Fibroblast of lung (primary cell): Measurements from ENCODE around the gene METAP1D.
"Not testable (repeated sequence)": the region's sequence is repeated elsewhere in the genome, so short reads cannot be mapped to it uniquely, and the experiment has no call there.

Experiments
- EZH2 ChIP-seq: IDR thresholded peaks from 2 replicates; pipeline ENCODE4 v1.5.1; 2012; ENCODE audit warnings: low read length, control low read depth, mild to moderate bottlenecking; ENCODE audit errors: missing control alignments
- TF ChIP-seq, protein P1 (sequence below), 2 donors: IDR thresholded peaks in 1 of 2; conservative IDR thresholded peaks in 1 of 2; 1 replicate in 1 of 2; 2 replicates in 1 of 2; pipeline ENCODE4 v1.5.1; 2011 to 2012; ENCODE audit warnings: low read length in 2 of 2, control low read depth in 1 of 2, inconsistent platforms in 1 of 2, low read depth in 1 of 2, mild to moderate bottlenecking in 1 of 2

DNA sequence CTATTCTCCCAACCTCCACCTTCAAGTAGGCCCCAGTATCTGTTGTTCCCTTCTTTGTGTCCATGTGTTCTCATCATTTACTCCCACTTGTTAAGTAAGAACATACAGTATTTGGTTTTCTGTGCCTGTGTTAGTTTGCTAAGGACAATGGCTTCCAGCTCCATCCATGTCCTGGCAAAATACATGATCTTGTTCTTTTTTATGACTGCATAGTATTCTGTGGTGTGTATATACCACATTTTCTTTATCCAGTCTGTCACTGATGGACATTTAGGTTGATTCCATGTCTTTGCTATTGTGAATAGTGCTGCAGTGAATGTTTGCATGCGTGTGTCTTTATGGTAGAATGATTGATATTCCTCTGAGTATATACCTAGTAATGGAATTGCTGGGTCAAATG lies 15.8 kb upstream of the METAP1D start:
- TF ChIP-seq EZH2, result not testable (repeated sequence)
- TF ChIP-seq, protein P1, sequence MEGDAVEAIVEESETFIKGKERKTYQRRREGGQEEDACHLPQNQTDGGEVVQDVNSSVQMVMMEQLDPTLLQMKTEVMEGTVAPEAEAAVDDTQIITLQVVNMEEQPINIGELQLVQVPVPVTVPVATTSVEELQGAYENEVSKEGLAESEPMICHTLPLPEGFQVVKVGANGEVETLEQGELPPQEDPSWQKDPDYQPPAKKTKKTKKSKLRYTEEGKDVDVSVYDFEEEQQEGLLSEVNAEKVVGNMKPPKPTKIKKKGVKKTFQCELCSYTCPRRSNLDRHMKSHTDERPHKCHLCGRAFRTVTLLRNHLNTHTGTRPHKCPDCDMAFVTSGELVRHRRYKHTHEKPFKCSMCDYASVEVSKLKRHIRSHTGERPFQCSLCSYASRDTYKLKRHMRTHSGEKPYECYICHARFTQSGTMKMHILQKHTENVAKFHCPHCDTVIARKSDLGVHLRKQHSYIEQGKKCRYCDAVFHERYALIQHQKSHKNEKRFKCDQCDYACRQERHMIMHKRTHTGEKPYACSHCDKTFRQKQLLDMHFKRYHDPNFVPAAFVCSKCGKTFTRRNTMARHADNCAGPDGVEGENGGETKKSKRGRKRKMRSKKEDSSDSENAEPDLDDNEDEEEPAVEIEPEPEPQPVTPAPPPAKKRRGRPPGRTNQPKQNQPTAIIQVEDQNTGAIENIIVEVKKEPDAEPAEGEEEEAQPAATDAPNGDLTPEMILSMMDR (conservative IDR thresholded peaks at IDR 0.05 in 1 of 2, IDR thresholded peaks at IDR 0.05 in 1 of 2; ENCODE audit: low read depth in 1 of 2, low read length in 2 of 2), result not testable (repeated sequence)
